Ascending aorta (tissue), 2 donors: ENCODE results near the gene SOX30. TPM values are rescaled to one million over a fixed set of nuclear protein-coding genes. Genes with fewer than 3 reads are reported as not detected.

ENCODE experiments used
- DNase-seq, 2 donors: peaks; one replicate each; pipeline ENCODE4 v3.0.0-alpha.2; 2019; ENCODE audit warnings: low spot score in 2 of 2
- H3K27ac ChIP-seq, 2 donors: fragments of 200-600 bp; sonication (generic); one replicate each; pipeline ENCODE4 v1.5.1; 2016 to 2017; ENCODE audit warnings: mild to moderate bottlenecking in 1 of 2
- H3K27me3 ChIP-seq: fragments of 200-600 bp; sonication (generic); one replicate; pipeline ENCODE4 v1.5.1; 2017
- H3K36me3 ChIP-seq, 2 donors: fragments of 200-600 bp; sonication (generic); one replicate each; pipeline ENCODE4 v1.5.1; 2016
- H3K4me1 ChIP-seq, 2 donors: fragments of 200-600 bp; sonication (generic); one replicate each; pipeline ENCODE4 v1.5.1; 2016 to 2017; ENCODE audit warnings: mild to moderate bottlenecking in 1 of 2
- H3K4me3 ChIP-seq, 2 donors: fragments of 200-600 bp; sonication (generic); one replicate each; pipeline ENCODE4 v1.5.1; 2016 to 2017; ENCODE audit warnings: mild to moderate bottlenecking in 1 of 2
- H3K9me3 ChIP-seq, 2 donors: fragments of 200-600 bp; sonication (generic); one replicate each; pipeline ENCODE4 v1.5.1; 2016
- CTCF ChIP-seq, 3 experiments: fragments of 200-600 bp in 2 of 3; fragments of 450-650 bp in 1 of 3; sonication (generic) in 2 of 3; IDR thresholded peaks; one replicate each; pipeline ENCODE4 v1.5.1; 2016 to 2019; ENCODE audit warnings: antibody characterized with exemption in 3 of 3, mild to moderate bottlenecking in 1 of 3, moderate library complexity in 1 of 3
- intact Hi-C: fragments of 100-400 bp; cut with DNase I; formaldehyde crosslinking; loops from one replicate; pipeline ENCODE4 v1.15.1; 2023
- total RNA-seq: library from RNA; depleted of rRNA; stranded (reverse); fragments of >200 nt; gene quantifications from one replicate; pipeline ENCODE4 v1.1.0, GENCODE V29; 2016

Gene SOX30
- total RNA-seq, 1 donor from 2014 or later, result not detected

- H3K4me1 ChIP-seq, result peaks cover 0 to 3% of the 10 kb centered on the region in 2 donors
- no peak for DNase-seq
- no peak overlapping the region for H3K27ac ChIP-seq
- H3K27me3 ChIP-seq, result no peaks in the 10 kb centered on the region
- intact Hi-C loops, result no loop called here
- no peaks in the 10 kb centered on the region for H3K9me3 ChIP-seq
- TF ChIP-seq CTCF (IDR thresholded peaks at IDR 0.05), result no peak
- H3K36me3 ChIP-seq, result no peaks in the 10 kb centered on the region
- no peak overlapping the region for H3K4me3 ChIP-seq
These were observed 13.3 kb upstream of the SOX30 start for GRCh38 chr5:157665467-157666070.

- no peak overlapping the region for H3K4me3 ChIP-seq
- TF ChIP-seq CTCF (IDR thresholded peaks at IDR 0.05), result no peak
- no peaks in the 10 kb centered on the region for H3K27me3 ChIP-seq
- DNase-seq, result no peak
- no peak overlapping the region for H3K27ac ChIP-seq
- intact Hi-C loops, result no loop called here
- H3K4me1 ChIP-seq, result no peaks in the 10 kb centered on the region
- no peaks in the 10 kb centered on the region for H3K36me3 ChIP-seq
- H3K9me3 ChIP-seq, result peaks cover 0 to 4% of the 10 kb centered on the region in 2 donors
These were observed 7.8 kb upstream of the SOX30 start for GRCh38 chr5:157659868-157660660.

GRCh38 chr5:157658893-157659292 lies 6.7 kb upstream of the SOX30 start:
- DNase-seq, result no peak
- H3K4me1 ChIP-seq, result no peaks in the 10 kb centered on the region
- intact Hi-C loops, result no loop called here
- TF ChIP-seq CTCF (IDR thresholded peaks at IDR 0.05), result no peak
- H3K36me3 ChIP-seq, result no peaks in the 10 kb centered on the region
- peaks cover 0 to 10% of the 10 kb centered on the region in 2 donors for H3K9me3 ChIP-seq
- H3K4me3 ChIP-seq, result no peak overlapping the region
- no peaks in the 10 kb centered on the region for H3K27me3 ChIP-seq
- no peak overlapping the region for H3K27ac ChIP-seq

GRCh38 chr5:157657516-157657915 lies 5.3 kb upstream of the SOX30 start:
- H3K4me3 ChIP-seq, result no peak overlapping the region
- no peaks in the 10 kb centered on the region for H3K4me1 ChIP-seq
- DNase-seq, result no peak
- no peak overlapping the region for H3K27ac ChIP-seq
- intact Hi-C loops, result no loop called here
- no peak for TF ChIP-seq CTCF (IDR thresholded peaks at IDR 0.05)
- no peaks in the 10 kb centered on the region for H3K27me3 ChIP-seq
- peaks cover 0 to 10% of the 10 kb centered on the region in 2 donors for H3K9me3 ChIP-seq
- no peaks in the 10 kb centered on the region for H3K36me3 ChIP-seq

- TF ChIP-seq CTCF (IDR thresholded peaks at IDR 0.05), result peak in 2 of 3 experiments; percentile 17 to 39
- peak in 1 of 2 donors; percentile 66 for DNase-seq
- peaks cover 0 to 10% of the 10 kb centered on the region in 2 donors for H3K9me3 ChIP-seq
- no peaks in the 10 kb centered on the region for H3K27me3 ChIP-seq
- H3K36me3 ChIP-seq, result no peaks in the 10 kb centered on the region
- no peak overlapping the region for H3K27ac ChIP-seq
- H3K4me3 ChIP-seq, result peak overlapping the region; percentile 53 to 59
- intact Hi-C loops, result no loop called here
- no peaks in the 10 kb centered on the region for H3K4me1 ChIP-seq
These were observed 438 bp downstream of the SOX30 start for GRCh38 chr5:157651623-157652376.
